GM21737 (cell line): ENCODE measurements around the gene AFG3L2.
"Not testable (repeated sequence)": the region's sequence is repeated elsewhere in the genome, so short reads cannot be mapped to it uniquely, and the experiment has no call there.

Experiments
- ATAC-seq: cut with Tn5 transposase; IDR thresholded peaks from one replicate; pipeline ENCODE4 v1.9.1; 2021; ENCODE audit warnings: mild to moderate bottlenecking, moderate library complexity; ENCODE audit not compliant: unreplicated experiment

The AFG3L2 gene

DNA sequence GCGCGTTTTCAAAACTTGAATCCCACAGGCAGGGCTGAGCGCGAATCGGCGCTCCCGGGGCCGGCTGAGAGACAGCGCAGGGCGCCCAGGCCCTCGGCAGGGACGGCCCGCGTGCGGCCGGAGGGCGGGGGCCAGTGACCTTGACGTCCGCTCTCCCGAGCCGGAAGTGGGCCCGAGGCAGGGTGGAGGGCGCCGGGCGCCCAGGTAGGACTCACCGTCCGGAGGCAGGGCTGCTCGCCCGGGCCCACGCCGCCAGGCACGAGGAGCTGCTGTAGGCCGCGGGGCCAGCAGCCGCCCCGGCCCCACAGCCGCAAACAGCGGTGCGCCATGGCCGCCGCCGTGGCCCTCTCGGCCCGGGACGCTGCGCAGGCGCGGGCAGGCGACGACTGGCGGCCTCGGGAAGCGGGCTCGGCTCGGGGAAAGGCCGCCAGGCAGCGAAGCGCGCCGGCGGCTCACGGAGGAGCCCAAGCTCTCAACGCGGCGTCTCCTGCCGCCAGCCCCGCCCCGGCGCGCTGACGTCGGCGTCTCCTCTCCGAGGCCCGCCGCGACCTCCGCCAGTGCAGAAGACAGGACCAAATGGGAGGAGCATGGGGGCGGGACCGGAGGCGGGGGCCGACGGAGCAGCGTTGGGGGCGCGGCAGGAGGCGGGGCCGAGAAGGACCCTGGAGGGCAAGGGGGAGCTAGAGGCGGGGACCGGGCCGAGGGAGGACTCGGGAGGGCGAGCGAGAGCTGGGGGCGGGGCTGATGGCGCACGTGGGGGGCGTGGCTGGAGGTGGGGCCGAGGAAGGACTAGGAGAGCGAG is at the start of gene AFG3L2:
Gene AFG3L2 (minus strand): TSS at position 474 of the 802 bp plus-strand sequence. CDS start 145 bp downstream, at position 329.
- peak; percentile 94 for ATAC-seq

DNA sequence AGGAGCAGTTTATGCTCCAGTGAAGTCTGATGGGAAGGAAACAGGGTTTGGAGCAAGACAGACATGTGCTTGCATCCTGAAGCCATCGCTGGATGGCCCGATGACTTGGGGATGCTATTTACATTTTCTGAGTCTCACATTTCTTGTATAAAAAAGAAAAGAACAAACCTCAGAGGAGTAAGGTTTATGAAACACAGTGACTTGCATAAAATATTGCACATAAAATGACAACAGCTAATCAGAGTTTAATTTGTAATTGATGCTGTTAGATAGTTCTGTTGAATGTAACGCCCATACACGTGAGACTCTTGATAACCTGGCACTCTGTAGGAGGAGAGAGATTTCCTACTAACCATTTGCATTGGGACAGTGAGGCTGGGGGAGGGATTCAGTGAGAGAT is 47.2 kb upstream of the AFG3L2 start:
- no peak for ATAC-seq

DNA sequence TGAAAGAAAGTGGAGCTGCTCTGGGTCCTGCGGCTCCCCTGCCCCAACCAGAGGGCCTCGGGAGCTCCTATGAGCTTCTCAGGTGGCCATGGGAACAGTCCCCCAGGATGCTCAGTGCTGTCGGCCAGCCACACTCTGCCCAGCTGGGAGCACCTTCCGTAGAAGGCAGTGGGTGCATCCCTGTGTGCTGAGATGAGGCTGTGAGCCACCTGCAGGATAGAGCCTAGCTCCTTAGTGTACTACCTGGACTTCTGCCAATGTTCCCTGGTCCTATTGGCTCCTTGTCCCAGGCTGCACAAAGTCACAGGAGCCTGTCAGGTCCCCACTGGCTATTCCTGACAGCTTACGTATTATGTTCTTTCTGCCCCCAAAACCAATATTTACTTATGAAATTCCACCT is 46.8 kb upstream of the AFG3L2 start:
- no peak for ATAC-seq

DNA sequence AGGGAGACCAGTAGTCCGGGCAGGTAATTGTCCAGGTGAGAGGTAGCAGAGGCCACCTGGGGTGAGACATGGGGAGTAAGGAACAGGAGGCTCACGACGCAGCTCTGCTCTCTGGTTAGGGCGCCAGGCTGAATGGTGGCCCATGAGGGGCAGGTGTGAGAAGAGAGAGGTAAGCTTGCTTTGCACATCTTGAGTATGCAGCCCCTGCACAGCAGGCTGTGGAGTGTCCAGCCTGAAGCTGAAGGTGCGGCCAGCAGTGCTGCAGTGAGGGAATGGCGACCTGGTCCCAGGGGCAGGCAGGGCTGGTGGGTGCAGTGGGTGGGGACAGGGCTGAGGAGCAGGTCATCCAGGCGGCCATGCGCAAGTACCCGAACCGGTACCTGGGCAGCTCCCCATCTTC is 46.4 kb upstream of the AFG3L2 start:
- ATAC-seq: no peak

DNA sequence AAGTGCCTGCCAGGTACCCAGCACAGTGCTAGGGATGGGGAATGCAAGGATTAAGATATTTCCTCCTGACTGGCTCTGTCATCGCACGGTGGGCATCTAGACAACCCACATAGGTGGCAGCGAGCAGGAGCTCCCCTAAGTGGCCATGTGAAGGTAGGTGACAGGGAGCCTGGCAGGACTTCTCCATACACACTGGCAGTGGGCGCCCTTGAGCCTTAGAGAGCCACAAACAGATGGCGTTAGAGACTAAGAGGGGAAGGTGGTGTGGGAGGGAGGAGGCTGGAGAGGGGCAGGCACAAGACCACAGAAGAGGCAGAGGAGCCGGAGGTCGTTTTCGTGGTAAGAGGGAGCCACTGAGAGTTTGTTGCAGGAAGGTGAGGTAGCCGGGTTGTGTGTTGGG is 45.9 kb upstream of the AFG3L2 start:
- ATAC-seq: no peak

DNA sequence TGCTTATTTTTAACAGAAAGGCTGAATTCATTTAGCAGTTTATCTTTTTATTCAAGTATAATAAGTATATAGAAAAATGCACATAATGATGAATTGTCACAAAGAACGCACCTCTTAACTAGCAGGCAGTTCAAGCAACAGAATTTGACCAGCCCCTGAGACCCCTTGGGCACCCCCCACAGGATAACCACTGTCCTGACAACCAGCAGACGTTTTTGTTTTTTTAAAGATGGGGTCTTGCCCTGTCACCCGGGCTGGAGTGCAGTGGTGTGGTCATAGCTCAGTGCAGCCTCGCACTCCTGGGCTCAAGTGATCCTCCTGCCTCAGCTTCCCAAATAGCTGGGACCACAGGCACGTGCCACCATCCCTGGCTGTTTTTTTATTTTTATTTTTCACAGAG is 44.7 kb upstream of the AFG3L2 start:
- no peak for ATAC-seq

DNA sequence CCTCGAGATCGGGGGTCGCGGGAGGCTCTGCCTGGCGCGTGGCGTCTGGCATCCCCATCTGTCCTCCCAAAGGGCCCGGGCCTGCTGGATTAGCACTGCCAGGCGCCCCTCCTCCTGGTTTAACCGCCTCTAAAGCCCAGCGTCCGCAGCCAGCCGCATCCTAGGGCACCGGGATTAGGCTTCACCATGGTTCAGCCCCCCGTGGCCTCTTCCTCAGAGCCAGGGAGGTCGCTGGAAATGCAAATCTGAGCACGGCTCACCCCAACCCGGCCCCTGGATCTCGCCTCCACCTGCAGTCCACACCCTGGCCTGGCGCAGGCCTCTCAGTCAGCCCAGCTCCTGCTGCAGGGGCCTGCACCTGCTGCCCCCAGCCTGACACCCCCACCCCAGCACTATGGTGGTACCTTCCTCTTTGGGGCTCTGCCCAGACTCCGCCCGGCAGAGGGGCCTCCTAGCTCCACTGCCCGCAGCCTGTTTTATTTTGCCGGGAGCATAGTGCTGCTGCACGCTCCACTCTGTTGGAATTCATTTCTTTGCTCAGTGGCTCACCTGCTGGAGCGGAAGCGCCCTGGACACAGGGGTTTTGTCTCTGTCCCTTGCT is 43.9 kb upstream of the AFG3L2 start:
- ATAC-seq: no peak

DNA sequence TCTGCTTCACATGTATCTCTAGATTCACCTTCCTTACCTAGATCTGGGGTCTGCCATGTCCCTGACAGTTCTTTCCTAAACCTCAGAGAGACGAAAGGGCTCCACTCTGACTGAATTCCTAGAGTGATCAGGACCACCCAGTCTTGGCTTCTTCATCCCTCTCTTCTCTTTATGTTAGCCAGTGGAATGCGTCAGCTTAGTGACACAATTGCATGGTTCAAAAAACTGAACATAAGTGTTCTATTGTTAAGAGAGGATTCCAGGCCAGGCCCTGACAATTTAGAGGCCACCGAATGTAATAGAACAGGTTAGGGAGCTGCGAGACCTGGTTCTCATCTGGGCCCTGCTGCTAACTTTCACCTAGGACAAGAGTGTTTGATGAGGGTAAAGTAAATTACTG is 40.7 kb upstream of the AFG3L2 start:
- no peak for ATAC-seq

DNA sequence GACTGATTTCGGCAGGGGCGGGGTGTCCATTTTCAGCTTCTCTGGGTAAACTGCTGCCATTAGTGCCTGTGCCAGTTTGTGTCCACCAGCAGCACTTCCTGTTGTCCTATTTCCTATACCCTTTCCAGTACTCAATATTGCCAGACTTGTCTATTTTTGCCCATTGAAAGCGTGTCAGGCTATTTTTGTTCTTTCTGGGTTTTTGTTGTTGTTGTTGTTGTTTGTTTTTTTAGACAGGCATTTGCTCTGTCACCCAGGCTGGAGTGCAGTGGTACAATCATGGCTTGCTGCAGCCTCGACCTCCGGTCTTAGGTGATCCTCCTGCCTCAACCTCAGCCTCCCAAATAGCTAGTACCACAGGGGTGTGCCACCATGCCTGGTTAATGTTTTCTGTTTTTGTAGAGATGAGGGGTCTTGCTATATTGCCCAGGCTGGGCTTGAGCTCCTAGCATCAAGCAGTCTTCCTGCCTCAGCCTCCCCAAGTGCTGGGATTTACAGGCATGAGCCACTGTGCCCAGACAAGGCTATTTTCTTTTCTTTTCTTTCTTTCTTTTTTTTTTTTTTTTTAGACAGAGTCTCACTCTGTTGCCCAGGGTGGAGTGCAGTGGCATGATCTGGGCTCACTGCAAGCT is 39.2 kb upstream of the AFG3L2 start:
- ATAC-seq: no peak

DNA sequence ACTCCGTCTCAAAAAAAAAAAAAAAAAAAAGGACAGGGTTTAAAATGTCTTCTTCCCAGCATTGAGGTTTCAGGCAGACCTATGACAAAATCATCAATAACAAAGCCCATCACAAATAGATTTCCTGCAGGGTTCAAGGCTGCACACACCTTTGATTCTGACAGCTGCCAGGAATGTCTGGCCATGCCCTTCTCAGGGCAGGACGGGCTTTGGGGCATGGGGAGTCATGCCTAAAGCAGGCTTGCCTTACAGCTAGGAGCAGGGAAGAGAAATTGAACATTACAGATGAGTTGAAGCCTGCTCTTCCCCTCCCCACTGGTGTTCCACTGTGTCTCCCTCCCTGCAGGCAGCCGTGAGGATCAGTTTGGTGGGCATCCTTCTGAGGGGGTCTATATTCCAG is 34.4 kb upstream of the AFG3L2 start:
- ATAC-seq: no peak

DNA sequence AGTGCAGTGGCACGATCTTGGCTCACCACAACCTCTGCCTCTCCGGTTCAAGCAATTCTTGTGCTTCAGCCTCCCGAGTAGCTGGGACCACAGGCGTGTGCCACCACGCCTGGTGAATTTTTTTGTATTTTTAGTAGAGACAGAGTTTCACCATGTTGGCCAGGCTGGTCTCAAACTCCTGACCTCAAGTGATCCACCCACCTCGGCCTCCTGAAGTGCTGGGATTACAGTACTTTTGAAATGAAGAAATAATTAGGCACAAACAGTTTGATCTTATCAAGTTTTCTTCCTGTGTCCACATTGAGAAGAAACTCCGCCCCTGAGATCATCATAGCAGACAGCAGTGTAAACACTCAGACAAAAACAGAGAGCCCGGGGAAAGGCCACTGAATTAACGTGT is 33.7 kb upstream of the AFG3L2 start:
- not testable (repeated sequence) for ATAC-seq

DNA sequence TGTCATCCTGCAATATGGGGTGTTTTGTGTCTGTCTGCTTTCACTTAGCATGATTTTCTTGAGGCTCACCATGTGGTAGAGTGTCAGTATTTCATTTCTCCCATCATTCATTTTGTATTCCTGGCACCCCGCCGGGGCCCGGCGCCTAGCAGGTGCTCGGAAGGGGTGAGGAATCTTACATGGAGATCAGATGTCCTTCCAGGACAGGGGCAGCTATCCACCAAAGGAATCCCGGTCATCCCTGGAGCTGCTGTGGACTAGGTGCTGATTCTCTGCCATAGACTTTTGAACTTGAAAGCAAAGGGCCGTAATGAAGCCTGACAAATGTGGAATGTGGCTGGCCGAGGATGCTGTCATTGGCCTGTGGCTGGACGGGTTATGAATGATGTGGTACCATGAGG is 33.1 kb upstream of the AFG3L2 start:
- no peak for ATAC-seq

DNA sequence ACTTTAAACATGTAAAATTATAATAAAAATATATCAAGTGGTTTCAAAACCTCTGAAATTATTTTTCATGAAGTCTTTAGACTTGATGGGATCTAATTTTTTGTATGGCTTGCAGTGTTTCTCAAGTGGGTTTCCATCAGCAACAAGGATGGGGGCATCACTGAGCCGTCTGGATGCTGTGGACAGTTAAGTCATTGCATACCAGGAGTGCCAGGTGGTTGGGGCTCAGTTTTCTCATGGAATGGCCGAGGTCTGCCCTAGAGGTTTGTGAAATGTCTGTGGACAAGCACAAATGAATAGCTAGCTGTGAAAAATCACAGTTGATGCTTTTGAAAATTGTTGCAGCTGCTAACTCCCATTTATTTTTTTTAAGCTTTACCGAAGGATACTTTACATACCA is 32.4 kb upstream of the AFG3L2 start:
- no peak for ATAC-seq

DNA sequence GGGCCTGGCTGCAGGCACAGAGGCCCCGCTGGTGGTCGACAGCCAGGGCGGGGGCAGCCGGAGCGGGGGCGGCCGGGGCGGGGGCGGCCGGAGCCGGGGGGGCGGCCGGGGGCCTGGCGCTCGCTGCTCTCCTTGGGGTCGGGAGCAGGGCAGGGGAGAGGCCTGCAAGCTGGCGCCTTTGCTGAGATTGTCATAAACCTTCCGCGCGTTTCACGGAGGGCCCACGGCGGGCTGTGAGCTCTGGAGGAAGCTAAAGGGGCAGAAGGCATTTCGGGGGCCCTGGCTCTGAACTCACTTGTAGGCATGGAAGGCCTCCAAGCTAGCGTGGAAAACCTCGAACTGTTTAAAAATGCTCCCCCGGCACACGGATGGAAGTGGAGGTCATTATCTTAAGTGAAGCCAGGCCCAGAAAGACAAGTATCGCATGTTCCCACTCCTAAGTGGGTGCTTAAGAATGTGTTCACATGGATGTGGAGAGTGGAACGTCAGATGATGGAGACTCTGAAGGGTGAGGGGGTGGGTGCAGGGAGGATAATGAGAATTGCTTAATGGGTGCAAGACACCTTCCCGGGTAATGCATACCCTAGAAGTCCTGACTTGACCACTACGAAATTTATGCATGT is 31.3 kb upstream of the AFG3L2 start:
- ATAC-seq: no peak

DNA sequence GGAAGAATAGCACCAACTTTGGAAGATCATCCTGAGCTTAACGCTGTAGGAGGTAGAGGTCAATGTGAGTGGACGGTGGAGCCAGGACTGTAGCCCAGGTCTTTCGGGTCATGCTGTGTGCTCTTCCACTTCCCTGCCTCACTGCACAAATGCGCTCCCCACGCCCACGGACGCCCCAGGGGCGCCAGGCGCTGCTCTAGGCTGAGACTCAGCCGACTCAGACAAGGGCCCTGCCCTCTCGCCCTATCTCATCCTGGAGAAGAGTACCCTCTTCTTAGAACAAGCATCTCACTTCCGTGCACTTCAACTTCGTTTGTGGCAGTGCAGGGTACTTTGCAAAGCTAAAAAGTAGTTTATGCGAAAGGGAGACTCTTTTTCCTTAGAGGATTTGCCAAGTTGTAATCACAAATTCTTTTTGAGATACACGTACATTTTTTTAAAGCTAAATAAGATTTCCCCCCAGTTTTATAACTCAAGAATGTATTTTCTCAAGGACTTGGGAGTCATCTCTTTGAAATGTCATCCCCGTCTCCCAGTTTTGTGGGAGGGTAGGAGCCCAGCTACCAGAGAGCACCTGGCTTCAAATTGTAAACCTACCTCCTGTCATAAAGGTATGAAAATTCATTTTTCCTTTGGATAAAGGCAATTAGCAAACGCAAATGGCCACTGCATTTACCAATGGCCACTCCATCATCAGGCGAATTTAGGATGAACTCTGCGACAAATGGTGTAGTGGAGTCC is 29.5 kb upstream of the AFG3L2 start:
- no peak for ATAC-seq

DNA sequence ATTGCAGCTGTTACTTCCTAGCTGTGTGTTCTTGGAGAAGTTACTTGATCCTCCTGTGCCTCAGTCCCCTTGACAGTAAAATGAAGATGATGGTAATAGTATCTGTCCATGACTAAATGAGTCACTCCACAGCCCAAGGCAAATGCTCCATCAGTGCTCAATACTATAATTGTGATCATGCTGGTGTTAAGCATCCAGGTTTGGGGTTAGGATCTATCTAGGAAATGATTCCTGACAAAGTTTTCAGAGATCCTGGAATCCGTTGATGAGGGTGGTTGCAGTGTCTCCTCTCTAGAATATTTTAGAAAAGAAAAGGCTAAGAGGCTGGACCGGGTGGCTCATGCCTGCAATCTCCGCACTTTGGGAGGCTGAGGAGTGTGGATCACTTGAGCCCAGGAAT is 28.0 kb upstream of the AFG3L2 start:
- no peak for ATAC-seq

DNA sequence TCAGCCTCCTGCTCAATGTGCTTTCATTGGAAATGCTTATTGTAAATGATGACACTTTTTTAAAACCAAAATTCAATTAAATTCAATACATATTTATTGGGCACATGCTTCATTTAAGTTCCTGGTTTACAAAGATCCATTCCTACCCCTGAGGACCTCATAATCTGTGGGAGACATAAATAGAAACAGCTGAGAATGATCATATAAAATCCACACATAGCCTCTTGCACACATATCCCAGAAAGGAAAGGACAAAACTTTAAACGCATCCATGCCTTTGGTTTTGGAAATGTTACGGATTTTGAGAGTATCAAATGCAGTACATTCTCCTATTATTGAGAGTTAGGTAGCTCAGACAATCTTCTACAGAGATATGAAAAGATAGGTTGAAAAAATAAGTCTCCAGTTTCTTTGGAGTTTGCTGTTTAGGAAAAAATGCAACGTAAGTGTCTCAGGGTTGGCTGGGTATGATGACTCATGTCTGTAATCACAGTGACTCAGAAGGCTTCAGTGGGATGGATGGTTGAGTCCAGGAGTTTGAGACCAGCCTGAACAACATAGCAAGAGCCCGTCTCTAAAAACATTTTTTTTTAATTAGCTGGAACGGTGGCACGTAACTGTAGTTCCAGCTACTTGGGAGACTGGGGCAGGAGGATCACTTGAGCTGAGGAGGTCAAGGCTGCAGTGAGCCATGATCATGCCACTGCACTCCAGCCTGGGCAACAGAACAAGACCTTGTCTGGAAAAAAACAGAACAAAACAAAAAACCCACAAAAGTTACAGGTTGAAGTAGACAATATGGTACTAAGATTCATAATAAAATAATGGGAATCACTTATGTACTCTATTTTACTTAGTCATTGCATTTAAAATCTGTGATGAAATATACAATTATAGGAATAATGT is 26.8 kb upstream of the AFG3L2 start:
- no peak for ATAC-seq

DNA sequence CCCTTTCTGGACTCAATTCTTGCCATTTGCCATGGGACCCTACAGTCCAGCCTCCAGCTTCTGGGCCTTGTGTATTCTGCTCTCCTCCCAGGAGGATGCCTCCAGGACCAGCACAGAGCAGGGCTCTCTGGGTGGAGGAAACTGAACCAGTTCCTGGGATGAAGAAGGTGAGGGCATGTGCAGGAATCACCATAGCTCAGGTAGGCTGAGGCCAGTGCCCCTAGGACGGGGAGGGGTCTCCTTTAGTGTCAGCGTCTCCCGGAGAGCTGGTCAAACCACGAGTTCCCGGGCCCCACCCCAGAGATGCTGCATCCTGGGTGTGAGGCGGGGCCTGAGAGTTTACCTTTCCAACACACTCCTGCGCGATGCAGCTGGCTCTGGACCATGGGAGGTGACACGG is 24.9 kb upstream of the AFG3L2 start:
- ATAC-seq: no peak

DNA sequence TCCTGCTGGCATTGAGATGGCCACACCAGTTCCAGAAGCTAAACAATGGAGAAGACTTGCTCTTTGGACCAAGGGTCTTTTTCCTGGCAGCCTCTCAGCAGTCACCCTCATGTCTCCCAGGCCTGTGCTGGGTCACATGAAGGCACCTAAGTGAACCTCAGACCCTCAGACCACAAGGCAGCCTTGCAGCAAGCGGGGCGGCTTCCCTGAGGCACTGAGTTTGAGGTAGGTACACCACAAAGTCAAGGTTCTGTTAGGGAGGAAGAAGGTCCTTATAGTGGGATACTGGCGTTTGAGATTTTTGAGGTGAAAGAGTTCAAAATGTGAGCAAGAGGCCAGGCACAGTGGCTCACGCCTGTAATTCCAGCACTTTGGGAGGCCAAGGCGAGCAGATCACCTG is 22.2 kb upstream of the AFG3L2 start:
- ATAC-seq: no peak

DNA sequence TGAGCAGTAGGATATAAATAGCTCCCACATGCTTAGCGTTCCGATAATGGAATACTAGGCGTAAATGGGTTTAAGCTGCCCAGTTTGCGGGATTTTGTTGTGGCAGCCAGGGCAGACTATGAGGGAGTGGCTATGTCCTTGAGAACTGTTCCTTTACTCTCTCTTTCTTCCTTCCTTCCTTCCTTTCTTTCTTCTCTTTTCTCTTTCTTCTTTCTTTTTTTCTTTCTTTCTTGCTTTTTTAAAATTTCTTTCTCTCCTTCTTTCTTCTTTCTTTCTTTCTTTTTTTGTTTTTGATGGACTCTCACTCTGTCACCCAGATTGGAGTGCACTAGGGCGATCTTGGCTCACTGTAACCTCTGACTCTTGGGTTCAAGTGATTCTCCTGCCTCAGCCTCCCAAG is 21.6 kb upstream of the AFG3L2 start:
- no peak for ATAC-seq
